Left forelimb (tissue), 1 donor: ENCODE data around the gene BRD2.

Experiments used
- DNase-seq: peaks from one replicate; pipeline ENCODE4 v3.0.0-alpha.2; 2018; ENCODE audit warnings: low spot score

The BRD2 gene

GRCh38 chr6:32949113-32949512 is 19.3 kb upstream of the BRD2 start:
- DNase-seq: no peak

DNA sequence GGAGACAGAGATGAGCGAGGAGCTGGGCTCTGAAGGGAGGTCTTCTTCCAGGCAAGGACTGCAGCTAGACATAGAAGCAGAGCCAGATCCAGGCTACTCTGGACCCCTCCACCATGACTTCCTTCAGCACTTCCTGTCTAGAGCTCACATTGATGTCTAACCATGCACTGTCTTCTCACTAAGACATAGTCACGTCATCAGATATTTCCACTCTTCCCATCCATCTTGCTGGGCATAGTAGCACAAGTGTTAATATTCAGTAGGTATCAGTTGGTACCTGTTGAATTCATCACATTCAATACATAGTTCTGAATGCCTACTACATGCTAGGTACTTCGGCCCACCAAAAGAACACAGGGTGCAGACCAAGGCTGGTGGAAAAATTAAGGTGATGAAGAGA is 18.4 kb upstream of the BRD2 start:
- DNase-seq: no peak

GRCh38 chr6:32950449-32950848 is 17.9 kb upstream of the BRD2 start:
- DNase-seq: no peak

DNA sequence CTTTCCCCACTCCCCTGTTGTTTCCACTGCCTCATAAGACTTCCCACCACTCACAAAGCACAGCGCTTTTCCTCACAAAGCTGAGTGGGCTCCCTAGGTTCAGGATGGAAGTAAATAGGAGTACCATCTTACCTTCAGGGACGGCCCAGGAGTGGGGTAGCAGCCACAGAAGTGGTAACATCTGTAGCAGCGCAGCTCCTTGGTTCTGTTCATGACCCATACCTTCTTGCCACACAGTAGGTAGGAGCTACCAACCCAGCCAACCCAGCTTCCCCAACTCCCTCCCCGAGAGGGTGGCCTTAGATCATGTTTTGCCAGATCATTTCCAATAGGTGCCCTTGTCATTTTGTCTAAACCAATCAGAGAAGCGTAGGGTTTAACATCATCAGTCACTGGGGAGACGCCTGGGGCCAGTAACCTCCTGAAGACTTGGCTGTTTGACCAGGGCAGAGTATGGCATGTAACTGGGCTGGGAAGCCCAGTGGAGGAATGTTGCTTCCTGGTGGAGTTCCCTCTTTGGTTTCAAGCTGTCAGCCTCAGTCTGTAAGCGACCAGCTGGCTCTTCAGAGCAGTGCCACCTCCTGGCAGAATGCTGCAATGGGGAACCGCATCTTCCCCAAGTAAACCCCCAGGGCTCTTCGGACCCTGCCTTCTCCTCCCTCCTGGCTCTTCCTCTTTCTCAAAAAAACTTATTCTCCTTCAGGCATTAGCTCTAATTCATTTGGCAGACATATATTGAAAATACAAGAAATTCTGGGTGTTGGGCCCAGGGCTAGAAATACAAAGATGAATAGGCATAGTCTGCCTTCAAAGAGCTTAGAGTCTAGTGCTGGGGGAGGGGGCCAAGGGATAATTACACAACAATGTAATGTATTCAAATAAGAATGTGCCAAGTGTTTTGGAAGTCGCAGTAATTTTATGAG is 15.3 kb upstream of the BRD2 start, which contains the start of gene HLA-DMA:
HLA-DMA (minus strand) TSS at position 281 of the 923 bp plus-strand sequence; CDS start at position 220, 61 bp downstream.
- no peak for DNase-seq

DNA sequence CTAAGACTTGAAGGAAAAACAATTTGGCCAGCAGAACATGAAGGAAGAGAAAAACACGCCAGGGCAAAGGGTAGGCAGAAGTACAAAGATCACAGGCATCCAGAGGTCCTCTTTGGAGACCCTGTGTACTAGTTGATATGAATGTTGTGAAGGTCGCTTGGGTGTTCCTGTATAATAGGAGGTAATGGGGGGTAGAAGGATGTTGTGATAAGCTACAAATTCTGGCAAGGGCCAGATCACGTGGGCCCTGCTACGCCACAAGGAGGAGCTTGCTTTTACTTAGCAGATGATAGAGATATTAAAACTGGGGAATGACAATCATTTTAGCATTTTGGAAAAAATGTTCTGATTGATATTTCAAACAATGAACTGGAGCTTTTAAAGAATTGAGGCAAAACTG is 14.6 kb upstream of the BRD2 start:
- DNase-seq: no peak

- DNase-seq: no peak
These were observed 14.1 kb upstream of the BRD2 start for GRCh38 chr6:32954267-32954666.

- no peak for DNase-seq
These were observed 13.2 kb upstream of the BRD2 start for GRCh38 chr6:32954986-32955802.

DNA sequence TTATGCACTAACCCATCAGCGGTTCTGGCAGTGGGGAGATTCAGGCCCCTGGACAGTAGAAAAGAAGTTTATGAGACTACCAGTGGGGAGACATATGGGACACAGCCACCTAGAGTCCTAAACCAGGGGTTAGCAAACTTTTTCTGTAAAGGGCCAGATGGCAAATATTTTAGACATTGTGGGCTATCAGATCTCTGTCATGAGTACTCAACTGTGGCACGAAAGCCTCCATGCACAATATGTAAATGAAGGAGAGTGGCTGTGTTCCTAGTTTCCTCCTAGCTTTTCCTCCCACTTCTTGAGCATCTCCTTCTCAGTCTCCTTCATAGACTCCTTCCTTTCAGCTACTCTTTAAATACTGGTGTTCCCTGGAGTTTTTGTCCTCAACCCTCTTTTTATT is 12.2 kb upstream of the BRD2 start:
- no peak for DNase-seq

- DNase-seq: no peak
These were observed 7.8 kb upstream of the BRD2 start for GRCh38 chr6:32960563-32960962.

DNA sequence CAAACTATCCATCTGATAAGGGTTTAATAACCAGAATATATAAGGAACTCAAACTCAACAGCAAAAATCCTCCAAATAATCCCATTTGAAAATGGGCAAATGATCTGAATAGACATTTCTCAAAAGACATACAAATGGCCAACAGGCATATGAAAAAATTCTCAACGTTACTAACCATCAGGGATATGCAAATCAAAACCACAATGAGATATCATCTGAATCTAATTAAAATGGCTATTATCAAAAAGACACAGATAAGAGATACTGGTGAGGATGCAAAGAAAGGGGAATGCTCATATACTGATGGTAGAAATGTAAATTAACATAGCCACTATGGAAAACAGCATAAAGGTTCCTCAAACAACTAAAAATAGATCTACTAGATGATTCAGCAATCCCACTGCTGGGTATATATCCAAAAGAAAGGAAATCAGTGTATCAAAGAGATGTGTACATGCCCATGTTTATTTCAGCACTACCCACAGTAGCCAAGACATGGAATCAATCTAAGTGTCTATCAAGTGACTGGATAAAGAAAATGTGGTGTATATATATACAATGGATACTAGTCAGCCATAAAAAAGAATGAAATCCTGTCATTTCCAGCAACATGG is 6.1 kb upstream of the BRD2 start:
- no peak for DNase-seq

- no peak for DNase-seq
These were observed 4.5 kb upstream of the BRD2 start for GRCh38 chr6:32963866-32964265.

- DNase-seq: no peak
These were observed 3.6 kb upstream of the BRD2 start for GRCh38 chr6:32964776-32965175.

DNA sequence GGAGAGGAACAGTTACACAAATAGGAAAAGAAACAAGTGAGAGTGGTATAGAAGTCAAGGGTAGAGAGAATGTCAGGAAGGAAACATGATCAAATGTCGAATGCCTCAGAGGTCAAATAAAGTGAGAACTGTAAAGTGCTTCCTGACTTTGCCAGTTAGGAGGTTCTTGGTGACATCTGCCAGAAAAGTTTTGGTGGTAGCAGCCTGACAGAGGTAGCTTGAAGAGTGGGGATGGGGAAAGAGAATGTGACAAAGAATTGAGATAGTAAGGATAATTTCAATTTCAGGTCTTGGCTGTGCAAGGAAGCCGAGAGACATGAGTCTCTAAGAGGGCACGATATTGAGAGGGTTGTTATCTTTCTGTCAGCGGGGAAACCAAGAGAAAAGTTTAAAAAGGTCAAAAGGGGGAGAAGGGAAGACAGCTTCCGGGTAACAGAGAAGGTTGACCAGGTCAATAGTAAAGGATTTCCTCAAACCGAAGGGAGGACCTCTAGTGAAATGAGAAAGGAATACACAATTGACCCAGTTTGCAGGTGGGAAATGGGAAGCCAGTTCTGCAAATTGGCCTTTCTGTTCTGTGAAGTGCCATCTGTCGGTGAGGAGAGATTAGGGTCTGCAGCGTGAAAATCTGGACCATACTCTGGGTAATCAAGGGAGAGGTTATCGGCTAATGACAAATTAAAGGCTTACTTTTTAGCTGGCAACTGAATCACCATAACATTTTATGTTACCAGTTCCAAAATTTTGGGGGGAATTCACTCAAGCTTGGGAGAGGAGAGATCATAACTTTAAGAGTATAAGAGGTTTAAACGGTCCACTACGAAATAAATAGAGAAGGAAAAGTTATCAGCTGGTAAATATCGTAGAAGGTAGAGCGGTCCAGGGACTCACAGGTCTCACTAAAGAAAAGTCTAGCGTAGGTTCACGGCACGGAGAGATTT is 973 bp upstream of the BRD2 start:
- no peak for DNase-seq

- no peak for DNase-seq
These were observed 682 bp downstream of the BRD2 start for GRCh38 chr6:32968867-32969684.

DNA sequence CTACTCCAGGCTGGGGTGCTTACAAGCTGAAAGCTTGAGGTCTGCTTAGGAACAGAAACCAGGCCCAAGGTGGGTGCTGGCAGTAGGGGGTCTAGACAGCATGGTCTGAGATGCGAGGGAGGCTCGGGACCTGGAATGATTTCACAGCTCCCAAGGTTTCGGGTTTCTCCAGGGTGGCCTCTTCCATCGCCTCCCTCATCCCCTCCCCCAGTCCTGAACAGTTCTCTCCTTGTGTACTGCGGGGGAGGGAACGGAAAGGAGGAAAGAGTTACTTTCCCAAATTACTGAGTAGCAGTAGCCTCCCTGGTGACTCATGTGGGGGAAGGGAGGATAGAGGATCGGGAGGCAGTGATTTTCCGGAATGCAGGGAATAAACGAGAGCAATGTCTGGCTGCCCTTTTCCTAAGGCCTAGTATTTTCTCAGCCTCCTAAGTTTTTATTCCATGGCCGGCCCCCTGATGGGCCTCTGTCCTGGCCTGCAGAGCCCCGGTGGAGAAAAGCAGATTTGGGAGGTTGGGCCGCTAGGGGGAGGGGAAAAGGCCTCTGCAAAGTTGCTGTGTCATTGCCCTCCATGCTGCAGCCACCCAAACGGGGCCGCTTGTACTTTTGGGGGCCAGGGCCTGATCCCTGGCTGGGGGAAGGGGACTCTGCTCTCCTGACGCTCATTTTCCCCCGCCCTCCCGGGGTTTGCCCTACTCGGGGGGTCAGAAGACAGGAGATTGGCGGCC is 1.5 kb downstream of the BRD2 start:
- peak; percentile 92 for DNase-seq

GRCh38 chr6:32970413-32971241 is 2.2 kb downstream of the BRD2 start:
- DNase-seq: peak; percentile 95

- no peak for DNase-seq
These were observed 2.8 kb downstream of the BRD2 start for GRCh38 chr6:32971242-32971580.

- peak; percentile 100 for DNase-seq
These were observed 3.4 kb downstream of the BRD2 start for GRCh38 chr6:32971581-32972352.
